Dedifferentiated amniotic fluid mesenchymal stem cell (primary cell): ENCODE data around the gene KIN.
"Not testable (repeated sequence)": the region's sequence is repeated elsewhere in the genome, so short reads cannot be mapped to it uniquely, and the experiment has no call there.

Experiments
- DNase-seq: peaks from one replicate; pipeline ENCODE4 v3.0.0-alpha.2; 2016; ENCODE audit errors: extremely low spot score

Gene KIN

GRCh38 chr10:7734821-7735220 lies 53.0 kb downstream of the KIN start:
- DNase-seq, result no peak

- DNase-seq, result no peak
These were observed 64.8 kb downstream of the KIN start for GRCh38 chr10:7722927-7723529.

GRCh38 chr10:7720478-7720877 lies 67.3 kb downstream of the KIN start:
- DNase-seq, result no peak

GRCh38 chr10:7718685-7719084 lies 69.1 kb downstream of the KIN start:
- DNase-seq, result no peak

- no peak for DNase-seq
These were observed 70.0 kb downstream of the KIN start for GRCh38 chr10:7717767-7718166.

GRCh38 chr10:7715515-7715914 lies 72.3 kb downstream of the KIN start:
- DNase-seq, result no peak

GRCh38 chr10:7711075-7711474 lies 76.7 kb downstream of the KIN start:
- DNase-seq, result not testable (repeated sequence)

GRCh38 chr10:7710446-7710845 lies 77.3 kb downstream of the KIN start:
- DNase-seq, result no peak

GRCh38 chr10:7708832-7709231 lies 79.0 kb downstream of the KIN start:
- no peak for DNase-seq

GRCh38 chr10:7707858-7708622 lies 79.8 kb downstream of the KIN start:
- DNase-seq, result no peak

- no peak for DNase-seq
These were observed 80.7 kb downstream of the KIN start for GRCh38 chr10:7707102-7707501.

- DNase-seq, result no peak
These were observed 81.2 kb downstream of the KIN start for GRCh38 chr10:7706534-7707073.

- no peak for DNase-seq
These were observed 82.5 kb downstream of the KIN start for GRCh38 chr10:7705341-7705740.

GRCh38 chr10:7704071-7705016 lies 83.4 kb downstream of the KIN start:
- no peak for DNase-seq

- no peak for DNase-seq
These were observed 84.7 kb downstream of the KIN start, which contains the start of gene ITIH2 for GRCh38 chr10:7703140-7703539. TSS of gene ITIH2 (plus strand) at chr10:7703316. CDS start at chr10:7703435, 119 bp downstream.

GRCh38 chr10:7702288-7702812 lies 85.4 kb downstream of the KIN start:
- DNase-seq, result no peak

GRCh38 chr10:7701158-7701742 lies 86.5 kb downstream of the KIN start:
- DNase-seq, result no peak
